Measurements from ENCODE around the gene PAQR7.

PAQR7 gene

GRCh38 chr1:25900219-25900618 is 24.7 kb upstream of the PAQR7 start:
- Histone ChIP-seq H3K36me3 (replicated peaks; ENCODE audit: low read depth, low read length) (peaks cover 57% of the 10 kb centered on the region), H3K27ac (ENCODE audit: low read length) (no peak overlapping the region)

GRCh38 chr1:25899792-25900191 is 24.3 kb upstream of the PAQR7 start:
- H3K27me3 ChIP-seq (ENCODE audit: low read depth, low read length): no peaks in the 10 kb centered on the region
- TF ChIP-seq EZH2phosphoT487 (IDR thresholded peaks at IDR 0.05; ENCODE audit: low read depth) (no peak), CTCF (IDR thresholded peaks at IDR 0.05; ENCODE audit: low read depth, low read length) (no peak)
- H3K27ac ChIP-seq (ENCODE audit: low read length): no peak overlapping the region
- no peaks in the 10 kb centered on the region for H3K9me3 ChIP-seq (ENCODE audit: insufficient read depth, low read length)
- H3K79me2 ChIP-seq (ENCODE audit: low read length): peaks cover 28% of the 10 kb centered on the region
- peaks cover 15% of the 10 kb centered on the region for H3K4me1 ChIP-seq (ENCODE audit: low read length)
- H3K4me2 ChIP-seq (ENCODE audit: low read length): no peak overlapping the region
- peaks cover 20% of the 10 kb centered on the region for H4K20me1 ChIP-seq (ENCODE audit: insufficient read depth, low read length)
- H2AFZ ChIP-seq (ENCODE audit: low read depth, low read length): no peak overlapping the region
- peaks cover 57% of the 10 kb centered on the region for H3K36me3 ChIP-seq (replicated peaks; ENCODE audit: low read depth, low read length)
- no peak overlapping the region for H3K9ac ChIP-seq (ENCODE audit: low read length)
- no peak overlapping the region for H3K4me3 ChIP-seq (ENCODE audit: low read length)

More at GRCh38 chr1:25900219-25900618, 24.7 kb upstream of the PAQR7 start:
- TF ChIP-seq EZH2phosphoT487 (IDR thresholded peaks at IDR 0.05; ENCODE audit: low read depth) (no peak), CTCF (IDR thresholded peaks at IDR 0.05; ENCODE audit: low read depth, low read length) (no peak)
- H3K27me3 ChIP-seq (ENCODE audit: low read depth, low read length): no peaks in the 10 kb centered on the region
- H3K9ac ChIP-seq (ENCODE audit: low read length): no peak overlapping the region
- no peak overlapping the region for H3K4me3 ChIP-seq (ENCODE audit: low read length)
- H3K4me2 ChIP-seq (ENCODE audit: low read length): no peak overlapping the region
- H3K79me2 ChIP-seq (ENCODE audit: low read length): peaks cover 32% of the 10 kb centered on the region
- H3K9me3 ChIP-seq (ENCODE audit: insufficient read depth, low read length): no peaks in the 10 kb centered on the region
- H3K4me1 ChIP-seq (ENCODE audit: low read length): peaks cover 15% of the 10 kb centered on the region
- no peak overlapping the region for H2AFZ ChIP-seq (ENCODE audit: low read depth, low read length)
- peaks cover 25% of the 10 kb centered on the region for H4K20me1 ChIP-seq (ENCODE audit: insufficient read depth, low read length)

GRCh38 chr1:25898223-25899015 is 22.9 kb upstream of the PAQR7 start:
- Histone ChIP-seq H3K4me1 (ENCODE audit: low read length) (0 out of 2 replicates have a peak, but pooled peaks cover 4% of the 10 kb centered on the region), H3K27me3 (ENCODE audit: low read depth, low read length) (no peaks in the 10 kb centered on the region), H3K27ac (ENCODE audit: low read length) (no peak overlapping the region), H2AFZ (ENCODE audit: low read depth, low read length) (no peak overlapping the region), H3K4me3 (ENCODE audit: low read length) (no peak overlapping the region), H3K9ac (ENCODE audit: low read length) (no peak overlapping the region), H3K79me2 (ENCODE audit: low read length) (peaks cover 14% of the 10 kb centered on the region), H3K36me3 (replicated peaks; ENCODE audit: low read depth, low read length) (peaks cover 46% of the 10 kb centered on the region), H4K20me1 (ENCODE audit: insufficient read depth, low read length) (peaks cover 7% of the 10 kb centered on the region), H3K9me3 (ENCODE audit: insufficient read depth, low read length) (no peaks in the 10 kb centered on the region), H3K4me2 (ENCODE audit: low read length) (no peak overlapping the region)
- TF ChIP-seq EZH2phosphoT487 (IDR thresholded peaks at IDR 0.05; ENCODE audit: low read depth) (no peak), CTCF (IDR thresholded peaks at IDR 0.05; ENCODE audit: low read depth, low read length) (no peak)

GRCh38 chr1:25897754-25898153 is 22.2 kb upstream of the PAQR7 start:
- Histone ChIP-seq H3K27ac (ENCODE audit: low read length) (no peak overlapping the region), H3K36me3 (replicated peaks; ENCODE audit: low read depth, low read length) (peaks cover 40% of the 10 kb centered on the region), H3K27me3 (ENCODE audit: low read depth, low read length) (no peaks in the 10 kb centered on the region), H3K4me1 (ENCODE audit: low read length) (0 out of 2 replicates have a peak, but pooled peaks cover 4% of the 10 kb centered on the region), H3K79me2 (ENCODE audit: low read length) (peaks cover 8% of the 10 kb centered on the region), H3K9ac (ENCODE audit: low read length) (no peak overlapping the region), H3K4me2 (ENCODE audit: low read length) (no peak overlapping the region), H2AFZ (ENCODE audit: low read depth, low read length) (no peak overlapping the region), H3K4me3 (ENCODE audit: low read length) (no peak overlapping the region), H3K9me3 (ENCODE audit: insufficient read depth, low read length) (no peaks in the 10 kb centered on the region), H4K20me1 (ENCODE audit: insufficient read depth, low read length) (peaks cover 4% of the 10 kb centered on the region)
- TF ChIP-seq CTCF (IDR thresholded peaks at IDR 0.05; ENCODE audit: low read depth, low read length) (no peak), EZH2phosphoT487 (IDR thresholded peaks at IDR 0.05; ENCODE audit: low read depth) (no peak)
